Thyroid gland (tissue), 4 donors: Measurements from ENCODE around the gene AIG1. TPM values are rescaled to one million over a fixed set of nuclear protein-coding genes. Genes with fewer than 3 reads are reported as not detected.

Source experiments
- DNase-seq, 2 donors: peaks; one replicate each; pipeline ENCODE4 v3.0.0-alpha.2; 2019
- H3K27ac ChIP-seq, 3 donors: fragments of 200-600 bp; sonication (generic); 1 replicate in 2 of 3; 2 replicates in 1 of 3; pipeline ENCODE4 v1.5.1; 2016 to 2019; ENCODE audit warnings: mild to moderate bottlenecking in 1 of 3, moderate library complexity in 1 of 3
- H3K27me3 ChIP-seq: fragments of 200-600 bp; sonication (generic); one replicate; pipeline ENCODE4 v1.5.1; 2019
- H3K36me3 ChIP-seq, 2 donors: fragments of 200-600 bp; sonication (generic); one replicate each; pipeline ENCODE4 v1.5.1; 2016 to 2019
- H3K4me1 ChIP-seq, 2 donors: fragments of 200-600 bp; sonication (generic); one replicate each; pipeline ENCODE4 v1.5.1; 2017 to 2019
- H3K4me3 ChIP-seq, 3 donors: fragments of 200-600 bp; sonication (generic); replicated peaks in 1 of 3; 1 replicate in 2 of 3; 2 replicates in 1 of 3; pipeline ENCODE4 v1.5.1; 2016; ENCODE audit warnings: mild to moderate bottlenecking in 1 of 3
- H3K9me3 ChIP-seq: fragments of 200-600 bp; sonication (generic); one replicate; pipeline ENCODE4 v1.5.1; 2017
- POLR2A ChIP-seq, 2 donors: fragments of 450-650 bp; IDR thresholded peaks; one replicate each; pipeline ENCODE4 v1.6.1; 2017; ENCODE audit warnings: antibody characterized with exemption in 2 of 2, mild to moderate bottlenecking in 2 of 2, moderate library complexity in 1 of 2
- WGBS, 2 donors: methylation state at CpG; one replicate each; pipeline ENCODE4 v1.1.5; 2017; 5-methylcytosine and 5-hydroxymethylcytosine counted together
- intact Hi-C: fragments of 100-400 bp; cut with DNase I; formaldehyde crosslinking; loops from one replicate; pipeline ENCODE4 v1.15.1; 2023
- total RNA-seq, 4 donors: library from RNA; depleted of rRNA; stranded (reverse); fragments of >200 nt; gene quantifications; one replicate each; pipeline ENCODE4 v1.2.3, GENCODE V29; 2016
- TF ChIP-seq, protein P1 (sequence below), 6 experiments: fragments of 200-600 bp in 3 of 6; fragments of 450-650 bp in 3 of 6; sonication (generic) in 3 of 6; IDR thresholded peaks; one replicate each; pipeline ENCODE4 v1.5.1; 2016 to 2019; ENCODE audit warnings: antibody characterized with exemption in 6 of 6, mild to moderate bottlenecking in 2 of 6, inconsistent platforms in 1 of 6, moderate library complexity in 1 of 6

Gene AIG1
- total RNA-seq, 4 donors from 2014 or later = 57.8 to 101 (median 77.0) TPM

DNA sequence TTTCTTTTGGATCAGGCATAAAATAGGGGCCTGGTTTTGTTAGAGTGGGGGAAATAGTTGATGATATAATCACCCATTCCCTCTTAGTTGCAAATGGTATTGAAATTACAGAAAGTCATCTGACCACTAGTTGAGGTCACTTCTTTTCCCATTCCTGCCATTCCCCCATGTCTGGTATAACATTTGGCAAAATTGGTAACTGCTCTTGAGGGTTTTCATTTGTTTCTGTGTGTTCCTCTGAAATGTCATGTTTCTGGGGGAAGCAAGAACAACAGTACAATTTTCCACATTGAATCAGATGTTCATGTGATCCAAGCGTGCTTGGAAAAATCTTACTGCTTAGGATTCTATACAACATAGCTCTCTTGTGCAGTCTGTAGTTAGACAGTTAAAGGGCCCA lies 7.3 kb downstream of the AIG1 start:
- no peaks in the 10 kb centered on the region for H3K9me3 ChIP-seq
- no peak overlapping the region for H3K4me3 ChIP-seq
- no peak for DNase-seq
- no peak overlapping the region for H3K27ac ChIP-seq
- peaks cover 5% of the 10 kb centered on the region in 2 donors for H3K4me1 ChIP-seq
- TF ChIP-seq, protein P1, sequence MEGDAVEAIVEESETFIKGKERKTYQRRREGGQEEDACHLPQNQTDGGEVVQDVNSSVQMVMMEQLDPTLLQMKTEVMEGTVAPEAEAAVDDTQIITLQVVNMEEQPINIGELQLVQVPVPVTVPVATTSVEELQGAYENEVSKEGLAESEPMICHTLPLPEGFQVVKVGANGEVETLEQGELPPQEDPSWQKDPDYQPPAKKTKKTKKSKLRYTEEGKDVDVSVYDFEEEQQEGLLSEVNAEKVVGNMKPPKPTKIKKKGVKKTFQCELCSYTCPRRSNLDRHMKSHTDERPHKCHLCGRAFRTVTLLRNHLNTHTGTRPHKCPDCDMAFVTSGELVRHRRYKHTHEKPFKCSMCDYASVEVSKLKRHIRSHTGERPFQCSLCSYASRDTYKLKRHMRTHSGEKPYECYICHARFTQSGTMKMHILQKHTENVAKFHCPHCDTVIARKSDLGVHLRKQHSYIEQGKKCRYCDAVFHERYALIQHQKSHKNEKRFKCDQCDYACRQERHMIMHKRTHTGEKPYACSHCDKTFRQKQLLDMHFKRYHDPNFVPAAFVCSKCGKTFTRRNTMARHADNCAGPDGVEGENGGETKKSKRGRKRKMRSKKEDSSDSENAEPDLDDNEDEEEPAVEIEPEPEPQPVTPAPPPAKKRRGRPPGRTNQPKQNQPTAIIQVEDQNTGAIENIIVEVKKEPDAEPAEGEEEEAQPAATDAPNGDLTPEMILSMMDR (IDR thresholded peaks at IDR 0.05) = no peak
- TF ChIP-seq POLR2A (IDR thresholded peaks at IDR 0.05) = no peak
- H3K36me3 ChIP-seq = no peaks in the 10 kb centered on the region
- intact Hi-C loops = no loop called here
- no peaks in the 10 kb centered on the region for H3K27me3 ChIP-seq
- WGBS, 2 donors = 94% methylated on average over 1 of the region's 1 CpG

DNA sequence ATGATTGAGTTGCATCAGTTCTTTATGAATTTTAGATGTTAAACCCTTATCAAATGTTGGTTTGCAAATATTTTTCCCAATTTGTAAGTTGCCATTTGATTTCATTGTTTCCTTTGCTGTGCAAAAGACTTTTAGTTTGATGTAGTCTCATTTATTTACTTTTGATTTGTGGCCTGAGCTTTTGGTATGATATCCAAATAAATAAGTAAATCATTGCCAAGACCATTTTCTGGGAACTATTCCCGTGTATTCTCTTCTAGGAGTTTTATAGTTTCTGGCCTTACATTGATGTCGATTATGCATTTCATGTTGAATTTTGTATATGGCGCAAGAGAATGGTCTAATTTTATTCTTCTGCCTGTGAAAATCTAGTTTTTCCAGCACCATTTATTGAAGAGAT lies 13.4 kb downstream of the AIG1 start:
- no peaks in the 10 kb centered on the region for H3K27me3 ChIP-seq
- WGBS, 2 donors = 85 to 90% methylated on average over 3 of the region's 3 CpGs
- no peak overlapping the region for H3K27ac ChIP-seq
- H3K4me3 ChIP-seq = no peak overlapping the region
- H3K36me3 ChIP-seq = no peaks in the 10 kb centered on the region
- intact Hi-C loops = no loop called here
- no peak for DNase-seq
- H3K4me1 ChIP-seq = no peaks in the 10 kb centered on the region
- no peaks in the 10 kb centered on the region for H3K9me3 ChIP-seq
- TF ChIP-seq, protein P1 (IDR thresholded peaks at IDR 0.05) = no peak
- no peak for TF ChIP-seq POLR2A (IDR thresholded peaks at IDR 0.05)

DNA sequence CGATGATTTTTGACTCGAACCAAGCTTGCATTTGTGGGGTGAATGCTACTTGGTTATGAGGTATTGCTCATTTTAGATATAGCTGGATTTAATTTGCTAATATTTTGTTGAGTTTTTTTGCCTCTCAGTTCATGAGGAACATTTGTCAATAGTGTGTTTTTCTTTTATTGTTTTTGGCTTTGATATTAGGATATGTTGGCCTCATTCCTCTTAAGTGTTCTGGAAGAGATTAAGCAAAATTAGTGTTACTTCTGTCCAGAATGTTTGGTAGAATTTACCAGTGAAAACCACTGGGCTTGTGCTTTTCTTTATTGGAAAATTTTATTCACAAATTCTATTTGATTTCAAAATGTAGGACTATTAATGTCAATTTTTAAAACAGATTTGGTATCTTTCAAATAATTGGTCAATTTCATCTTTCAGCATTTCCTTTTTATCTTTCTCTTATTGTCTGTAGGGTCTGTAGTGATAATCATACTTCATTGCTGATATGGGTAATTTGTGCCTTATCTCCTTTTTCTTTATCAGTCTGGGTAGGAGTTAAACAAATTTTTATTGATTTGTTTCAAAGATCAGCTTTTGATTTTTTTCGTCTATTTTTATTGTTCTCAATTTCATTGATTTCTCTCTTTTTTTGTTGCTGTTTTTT lies 14.1 kb downstream of the AIG1 start:
- 84 to 97% methylated on average over 3 of the region's 3 CpGs for WGBS, 2 donors
- Histone ChIP-seq H3K27ac (no peak overlapping the region), H3K4me3 (no peak overlapping the region), H3K9me3 (no peaks in the 10 kb centered on the region), H3K36me3 (no peaks in the 10 kb centered on the region), H3K4me1 (no peaks in the 10 kb centered on the region), H3K27me3 (no peaks in the 10 kb centered on the region)
- intact Hi-C loops = no loop called here
- TF ChIP-seq, protein P1 (IDR thresholded peaks at IDR 0.05) = no peak
- no peak for TF ChIP-seq POLR2A (IDR thresholded peaks at IDR 0.05)
- no peak for DNase-seq

DNA sequence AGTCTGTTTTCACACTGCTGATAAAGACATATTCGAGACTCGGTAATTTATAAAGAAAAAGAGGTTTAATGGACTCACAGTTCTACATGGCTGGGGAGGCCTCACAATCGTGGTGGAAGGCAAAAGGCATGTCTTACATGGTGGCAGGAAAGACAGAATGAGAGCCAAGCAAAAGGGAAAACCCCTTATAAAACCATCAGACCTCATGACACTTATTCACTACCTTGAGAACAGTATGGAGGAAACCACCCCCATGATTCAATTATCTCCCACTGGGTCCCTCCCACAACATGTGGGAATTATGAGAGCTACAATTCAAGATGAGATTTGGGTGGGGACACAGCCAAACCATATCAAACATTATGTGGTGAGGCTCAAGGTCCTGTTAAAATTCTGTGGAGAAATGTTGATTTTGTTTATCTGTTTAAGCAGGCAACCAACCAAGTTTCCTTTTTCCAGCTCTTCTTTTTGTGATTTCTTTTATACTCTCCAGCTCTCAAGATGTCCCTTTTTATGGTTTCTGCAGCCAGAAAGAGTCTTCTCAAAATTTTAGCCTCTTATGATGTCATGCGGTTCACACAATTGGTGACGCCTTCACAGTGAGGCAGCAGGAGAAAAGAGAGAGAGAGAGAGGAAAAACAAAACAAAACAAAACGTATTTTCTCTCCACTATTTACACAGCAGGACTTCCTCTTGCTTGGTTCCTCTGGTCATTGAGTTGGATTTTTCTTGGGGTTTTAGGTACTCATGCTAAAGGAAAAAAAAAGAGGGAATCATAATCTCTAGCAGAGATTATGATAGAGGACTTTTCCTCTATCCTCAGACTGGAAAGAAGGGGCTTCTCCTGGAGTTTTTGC lies 18.0 kb downstream of the AIG1 start:
- WGBS, 2 donors = 83 to 86% methylated on average over 6 of the region's 6 CpGs
- DNase-seq = no peak

More for the DNA sequence above, 18.0 kb downstream of the AIG1 start:
- no peaks in the 10 kb centered on the region for H3K27me3 ChIP-seq
- H3K27ac ChIP-seq = no peak overlapping the region
- H3K4me1 ChIP-seq = no peaks in the 10 kb centered on the region
- intact Hi-C loops = no loop called here
- TF ChIP-seq, protein P1 (IDR thresholded peaks at IDR 0.05) = no peak
- no peak for TF ChIP-seq POLR2A (IDR thresholded peaks at IDR 0.05)
- no peaks in the 10 kb centered on the region for H3K36me3 ChIP-seq
- H3K9me3 ChIP-seq = no peaks in the 10 kb centered on the region
- no peak overlapping the region for H3K4me3 ChIP-seq
